Measurements from ENCODE around the gene ARCN1.
"Not testable (repeated sequence)": the region's sequence is repeated elsewhere in the genome, so short reads cannot be mapped to it uniquely, and the experiment has no call there.

The ARCN1 gene

DNA sequence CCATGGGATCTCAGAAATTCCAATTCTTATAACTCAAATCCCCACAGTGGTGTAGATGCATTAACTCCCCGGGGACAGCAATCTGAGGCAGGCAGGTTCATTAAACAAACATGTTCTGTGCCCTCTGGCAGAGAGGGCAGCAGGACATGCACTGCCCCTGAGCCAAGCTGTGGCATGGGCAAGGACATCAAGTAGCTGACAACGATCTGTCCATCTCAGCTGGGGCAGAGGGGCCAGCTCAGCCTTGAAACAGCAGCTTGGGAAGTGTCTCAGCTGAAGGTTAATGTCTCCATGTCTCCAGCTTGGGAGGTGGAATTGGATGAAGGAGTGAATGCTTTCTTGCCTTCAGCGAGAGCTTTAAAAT, 27.6 kb upstream of the ARCN1 start:
- no peak for DNase-seq

- no peak for DNase-seq
Measured at GRCh38 chr11:118545533-118545932, 26.7 kb upstream of the ARCN1 start.

- DNase-seq = no peak
Measured at GRCh38 chr11:118547132-118547531, 25.1 kb upstream of the ARCN1 start.

- DNase-seq = no peak
Measured at GRCh38 chr11:118552341-118552740, 19.9 kb upstream of the ARCN1 start.

- DNase-seq = no peak
Measured at GRCh38 chr11:118560806-118561205, 11.4 kb upstream of the ARCN1 start.

- DNase-seq = no peak
Measured at GRCh38 chr11:118565051-118565450, 7.2 kb upstream of the ARCN1 start.

GRCh38 chr11:118569670-118570069, 2.5 kb upstream of the ARCN1 start:
- no peak for DNase-seq

- no peak for DNase-seq
Measured at GRCh38 chr11:118570787-118571186, 1.4 kb upstream of the ARCN1 start.

DNA sequence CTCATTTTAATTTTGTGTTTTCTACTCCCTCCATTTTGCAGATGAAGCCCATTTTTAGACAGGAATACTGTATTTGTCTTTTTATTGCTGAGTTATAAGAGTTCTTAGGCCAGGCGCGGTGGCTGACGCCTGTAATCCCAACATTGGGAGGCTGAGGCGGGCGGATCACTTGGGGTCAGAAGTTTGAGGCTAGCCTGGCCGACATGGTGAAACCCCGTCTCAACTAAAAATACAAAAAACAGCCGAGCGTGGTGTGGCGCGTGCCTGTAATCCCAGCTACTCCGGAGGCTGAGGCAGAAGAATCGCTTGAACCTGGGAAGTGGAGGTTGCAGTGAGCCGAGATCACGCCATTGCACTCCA, 528 bp upstream of the ARCN1 start:
- not testable (repeated sequence) for DNase-seq

GRCh38 chr11:118572981-118573550, 857 bp downstream of the ARCN1 start:
- peak; percentile 42 for DNase-seq

GRCh38 chr11:118574636-118575035, 2.4 kb downstream of the ARCN1 start:
- no peak for DNase-seq

- not testable (repeated sequence) for DNase-seq
Measured at GRCh38 chr11:118577995-118578394, 5.8 kb downstream of the ARCN1 start.

DNA sequence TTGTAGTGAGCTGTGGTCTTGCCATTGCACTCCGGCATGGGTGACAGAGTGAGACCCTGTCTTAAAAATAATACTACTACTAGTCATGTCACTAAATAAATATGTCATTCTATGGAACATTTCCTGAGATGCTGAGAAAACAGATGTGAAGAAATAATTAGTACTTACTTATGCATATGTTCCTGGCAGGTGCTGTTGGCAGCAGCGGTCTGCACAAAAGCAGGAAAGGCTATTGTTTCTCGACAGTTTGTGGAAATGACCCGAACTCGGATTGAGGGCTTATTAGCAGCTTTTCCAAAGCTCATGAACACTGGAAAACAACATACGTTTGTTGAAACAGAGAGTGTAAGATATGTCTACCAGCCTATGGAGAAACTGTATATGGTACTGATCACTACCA, 8.8 kb downstream of the ARCN1 start:
- no peak for DNase-seq

- DNase-seq = no peak
Measured at GRCh38 chr11:118587952-118588351, 15.7 kb downstream of the ARCN1 start.

- DNase-seq = no peak
Measured at GRCh38 chr11:118592616-118593367, 20.6 kb downstream of the ARCN1 start.

GRCh38 chr11:118594984-118595383, 22.8 kb downstream of the ARCN1 start:
- DNase-seq = not testable (repeated sequence)

DNA sequence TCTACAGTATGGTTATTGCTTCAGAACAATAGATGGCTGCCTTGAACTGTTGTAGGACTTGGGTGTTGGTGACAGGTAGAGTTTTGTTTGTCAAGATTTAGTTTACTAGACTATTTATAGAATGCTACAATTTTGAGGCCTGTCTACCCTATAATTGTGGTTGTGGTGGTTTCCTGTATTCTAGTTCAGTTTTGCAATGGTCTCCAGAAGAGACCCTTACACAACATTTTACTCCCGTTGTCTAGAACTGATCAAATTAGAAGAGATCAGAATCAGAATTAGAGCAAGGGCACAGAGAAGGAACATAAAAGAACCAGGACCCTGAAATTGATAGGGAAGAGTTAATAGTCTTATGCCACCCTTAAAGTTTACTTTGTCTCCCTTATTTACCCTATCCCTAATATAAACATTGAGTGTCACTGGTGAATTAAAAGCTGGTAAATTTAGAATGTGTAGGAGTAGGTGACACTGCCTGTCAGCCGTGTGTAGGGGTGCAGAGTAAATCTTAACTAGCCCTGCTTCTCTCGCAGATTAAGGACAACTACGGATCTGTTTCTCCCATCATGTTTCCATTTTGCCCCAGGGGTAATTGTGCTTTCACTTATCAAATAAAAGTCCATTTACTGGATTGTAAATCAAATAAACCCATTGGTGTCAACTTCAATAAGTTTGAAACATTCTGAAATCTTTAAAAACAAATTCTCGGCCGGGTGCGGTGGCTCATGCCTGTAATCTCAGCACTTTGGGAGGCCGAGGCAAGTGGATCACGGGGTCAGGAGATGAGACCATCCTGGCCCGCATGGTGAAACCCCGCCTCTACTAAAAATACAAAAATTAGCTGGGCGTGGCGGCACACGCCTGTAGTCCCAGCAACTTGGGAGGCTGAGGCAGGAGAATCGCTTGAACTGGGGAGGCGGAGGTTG, 24.3 kb downstream of the ARCN1 start:
- DNase-seq = no peak

- no peak for DNase-seq
Measured at GRCh38 chr11:118597556-118597955, 25.3 kb downstream of the ARCN1 start.

- DNase-seq = no peak
Measured at GRCh38 chr11:118602331-118602730, 30.1 kb downstream of the ARCN1 start.

DNA sequence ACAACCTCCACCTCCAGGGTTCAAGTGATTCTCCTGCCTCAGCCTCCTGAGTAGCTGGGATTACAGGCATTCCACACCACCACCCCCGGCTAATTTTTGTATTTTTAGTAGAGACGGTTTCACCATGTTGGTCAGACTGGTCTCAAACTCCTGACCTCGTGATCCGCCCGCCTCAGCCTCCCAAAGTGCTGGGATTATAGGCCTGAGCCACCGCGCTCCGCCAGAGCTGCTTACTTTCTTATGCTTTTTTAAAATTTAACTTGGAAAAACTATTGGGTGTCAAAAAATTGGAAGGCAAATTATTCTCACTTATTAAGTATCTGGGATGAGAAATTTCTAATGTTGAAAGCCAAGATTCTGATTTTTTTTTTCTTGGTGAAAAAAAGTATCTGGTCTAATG, 31.5 kb downstream of the ARCN1 start:
- DNase-seq = not testable (repeated sequence)

- DNase-seq = no peak
Measured at GRCh38 chr11:118604566-118604965, 32.4 kb downstream of the ARCN1 start.

DNA sequence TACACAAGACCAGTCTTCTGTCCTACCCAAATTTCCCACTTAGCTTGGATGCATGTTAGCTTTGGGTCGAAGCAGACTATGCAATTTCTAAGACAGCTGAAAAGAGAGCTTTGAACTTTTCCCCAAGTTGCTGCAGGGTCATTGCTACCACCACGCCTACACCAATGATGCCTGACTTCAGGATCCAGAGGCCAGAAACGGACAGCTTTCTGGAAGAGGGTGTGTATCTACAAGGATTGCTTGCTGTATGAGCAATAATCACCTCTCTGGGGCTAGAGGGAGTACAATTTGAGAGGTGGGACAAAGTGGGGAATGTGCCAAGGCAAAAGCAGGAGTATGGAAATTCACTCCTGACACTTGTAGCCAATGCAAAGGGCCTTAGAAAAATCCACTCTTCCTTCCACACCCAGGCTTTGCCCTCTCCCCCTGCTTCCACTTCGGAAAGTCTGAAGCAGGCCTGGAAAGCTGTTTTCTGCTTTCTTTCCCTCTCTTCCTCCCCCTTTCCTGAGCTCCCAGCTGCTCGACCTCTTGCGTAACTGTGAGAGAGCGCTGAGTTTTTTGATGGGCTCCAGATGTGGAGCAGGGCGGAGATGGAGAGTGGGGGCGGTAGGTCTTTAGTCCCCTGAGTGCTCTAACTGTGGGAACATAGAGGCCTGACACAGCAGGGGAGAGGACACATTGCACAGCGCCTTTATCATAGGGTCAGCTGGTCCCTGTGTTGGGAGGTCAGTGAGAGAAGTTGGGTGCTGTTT, 33.1 kb downstream of the ARCN1 start:
- no peak for DNase-seq

Measured in stimulated activated CD4-positive, alpha-beta T cell treated with anti-CD3 and anti-CD28 coated beads, Interleukin-1b, Interleukin-23, amount 100 ng/mL, for 48 hours (primary cell).